HepG2 (cell line): ENCODE results near the gene MICAL3. TPM values are rescaled to one million over a fixed set of nuclear protein-coding genes. Genes with fewer than 3 reads are reported as not detected.

Source experiments
- ATAC-seq: fragments of 200-7000 bp; cut with Tn5 transposase; 3 replicates; pipeline ENCODE4 v1.9.1; 2020; ENCODE audit warnings: mild to moderate bottlenecking, moderate library complexity
- BruUV-seq: library from RNA; stranded (reverse); fragments of 400-500 nt; replicated peaks from 2 replicates; lab custom pipeline; 2021; lab: Mats Ljungman, UMichigan
- CTCF ChIA-PET: fragments of 300-600 bp; formaldehyde crosslinking; extraction: SDS; loops from one replicate; lab custom pipeline; 2021; ENCODE audit warnings: low total read pairs, inconsistent platforms, low intra/inter-chr PET ratio; lab: Yijun Ruan, JAX
- POLR2A ChIA-PET: fragments of 350-600 bp; sonication (Branson Sonifier 250); formaldehyde crosslinking; loops from one replicate; lab custom pipeline; 2020; ENCODE audit warnings: antibody characterized with exemption, inconsistent platforms; lab: Yijun Ruan, JAX
- DNase-seq: peaks from one replicate; pipeline ENCODE4 v3.0.0-alpha.2; 2015; ENCODE audit warnings: low spot score
- FAIRE-seq: peaks from 3 replicates; lab custom pipeline; 2011; peaks lifted over from hg19 to GRCh38; lab: Jason Lieb, UNC
- H2AFZ ChIP-seq: one replicate; pipeline ENCODE4 v1.6.1; 2011; ENCODE audit warnings: low read length, inconsistent platforms
- H3K27ac ChIP-seq: fragments of 300-600 bp; 3 replicates; pipeline ENCODE4 v1.8.0; 2011; ENCODE audit warnings: mixed run types, mild to moderate bottlenecking, mixed read lengths, low read length, inconsistent platforms; ENCODE audit not compliant: insufficient read depth; ENCODE audit errors: extremely low read length
- H3K27me3 ChIP-seq, 2 experiments: fragments of 200-600 bp in 1 of 2; 2 replicates in 1 of 2; 3 replicates in 1 of 2; pipeline versions ENCODE4 v1.6.0 to v1.8.0; 2011; ENCODE audit warnings: low read length in 2 of 2, mild to moderate bottlenecking in 2 of 2, moderate library complexity in 2 of 2, inconsistent platforms in 1 of 2; ENCODE audit not compliant: insufficient read depth in 2 of 2, control insufficient read depth in 1 of 2
- H3K36me3 ChIP-seq, 2 experiments: fragments of 200-600 bp in 1 of 2; replicated peaks in 1 of 2; 2 replicates in 1 of 2; 3 replicates in 1 of 2; pipeline versions ENCODE4 v1.5.1 to v1.8.0; 2011; ENCODE audit warnings: low read length in 2 of 2, inconsistent platforms in 1 of 2; ENCODE audit not compliant: insufficient read depth in 2 of 2, control insufficient read depth in 1 of 2
- H3K4me1 ChIP-seq: 2 replicates; pipeline ENCODE4 v1.5.1; 2012; ENCODE audit warnings: low read length, inconsistent platforms; ENCODE audit not compliant: insufficient read depth
- H3K4me2 ChIP-seq: 2 replicates; pipeline ENCODE4 v1.6.0; 2011; ENCODE audit warnings: low read depth, low read length, inconsistent platforms
- H3K4me3 ChIP-seq, 3 experiments: fragments of 200-600 bp in 1 of 3; sonication (generic), shearing (Covaris generic) in 1 of 3; replicated peaks in 1 of 3; 2 replicates each; pipeline ENCODE4 v1.5.1; 2011 to 2016; ENCODE audit warnings: low read length in 3 of 3, inconsistent platforms in 2 of 3, low read depth in 2 of 3, mild to moderate bottlenecking in 2 of 3, control low read depth in 1 of 3, mixed read lengths in 1 of 3; ENCODE audit not compliant: insufficient read depth in 1 of 3
- H3K79me2 ChIP-seq: one replicate; pipeline ENCODE4 v1.6.1; 2011; ENCODE audit warnings: low read length, inconsistent platforms; ENCODE audit not compliant: insufficient read depth
- H3K9ac ChIP-seq: 2 replicates; pipeline ENCODE4 v1.6.0; 2011; ENCODE audit warnings: mild to moderate bottlenecking, low read depth, low read length, inconsistent platforms; ENCODE audit not compliant: insufficient read depth
- H3K9me3 ChIP-seq: 2 replicates; pipeline ENCODE4 v1.5.1; 2012; ENCODE audit warnings: mild to moderate bottlenecking, low read length
- H4K20me1 ChIP-seq: 2 replicates; pipeline ENCODE4 v1.6.0; 2011; ENCODE audit warnings: inconsistent platforms, mild to moderate bottlenecking, low read length, moderate library complexity; ENCODE audit not compliant: insufficient read depth
- DZIP1 ChIP-seq: sonication (generic); formaldehyde crosslinking; IDR thresholded peaks from 2 replicates; pipeline ENCODE4 v1.5.0; 2020; ENCODE audit warnings: mild to moderate bottlenecking, missing genetic modification reagents
- KDM3A ChIP-seq: IDR thresholded peaks from 2 replicates; pipeline ENCODE4 v1.6.1; 2018; ENCODE audit warnings: low read depth, missing compliant biosample characterization
- KDM4B ChIP-seq: sonication (generic); formaldehyde crosslinking; IDR thresholded peaks from 2 replicates; pipeline ENCODE4 v1.4.0; 2020; ENCODE audit warnings: missing genetic modification reagents
- REL ChIP-seq: sonication (generic); formaldehyde crosslinking; conservative IDR thresholded peaks from 2 replicates; pipeline ENCODE4 v1.8.0; 2022; ENCODE audit warnings: mild to moderate bottlenecking, missing genetic modification reagents, moderate library complexity
- TEF ChIP-seq: sonication (generic); formaldehyde crosslinking; IDR thresholded peaks from 2 replicates; pipeline ENCODE4 v1.5.0; 2020; ENCODE audit warnings: missing genetic modification reagents
- TFDP1 ChIP-seq: IDR thresholded peaks from 2 replicates; pipeline ENCODE4 v1.6.1; 2016; ENCODE audit warnings: missing compliant biosample characterization, missing genetic modification reagents, borderline replicate concordance
- ZBTB21 ChIP-seq: sonication (generic); formaldehyde crosslinking; IDR thresholded peaks from 2 replicates; pipeline ENCODE4 v1.4.0; 2020; ENCODE audit warnings: missing genetic modification reagents
- ZNF749 ChIP-seq: sonication (generic); formaldehyde crosslinking; IDR thresholded peaks from 2 replicates; pipeline ENCODE4 v1.8.0; 2022; ENCODE audit warnings: mild to moderate bottlenecking, missing genetic modification reagents, moderate library complexity, borderline replicate concordance
- WGBS: methylation state at CpG from one replicate; pipeline ENCODE4 v1.1.6; 2017; ENCODE audit warnings: low lambda C conversion rate; 5-methylcytosine and 5-hydroxymethylcytosine counted together
- in situ Hi-C: cut with HindIII; loops from 2 replicates; pipeline ENCODE4 v1.10.0; 2017; ENCODE audit warnings: low pct_unique_long_range_greater_than_20kb; ENCODE audit not compliant: extremely low pct_ligation_motif_present
- intact Hi-C: fragments of 100-400 bp; cut with micrococcal nuclease; formaldehyde crosslinking; loops from one replicate; pipeline ENCODE4 v1.10.0; 2022; ENCODE audit not compliant: unreplicated experiment
- polyA plus RNA-seq, 8 experiments: library from polyadenylated mRNA; depleted of rRNA in 3 of 8; stranded (reverse) in 7 of 8; unstranded in 1 of 8; fragments of >200 nt; fragmentation: Illumina TruSeq in 4 of 8; extraction: Trizol in 4 of 8; gene quantifications; 2 replicates each; pipeline versions ENCODE4 v1.2.1 to v1.2.3, GENCODE V29; 2011 to 2016; ENCODE audit warnings: low read depth in 4 of 8, missing spikeins in 1 of 8, mixed read lengths in 1 of 8; ENCODE audit not compliant: insufficient read depth in 1 of 8
- total RNA-seq, 5 experiments: library from RNA; depleted of rRNA; stranded (reverse); fragments of >200 nt; fragmentation: Illumina TruSeq; extraction: Trizol; gene quantifications; 2 replicates each; pipeline ENCODE4 v1.2.3, GENCODE V29; 2016; ENCODE audit warnings: low read depth in 1 of 5
- TF ChIP-seq, protein P1 (sequence below): sonication (generic); formaldehyde crosslinking; IDR thresholded peaks from 2 replicates; pipeline ENCODE4 v1.9.0; 2022; ENCODE audit warnings: low read depth, missing genetic modification reagents
- TF ChIP-seq, protein P2 (sequence below): sonication (generic); formaldehyde crosslinking; conservative IDR thresholded peaks from 2 replicates; pipeline ENCODE4 v1.4.0; 2020; ENCODE audit warnings: missing genetic modification reagents
- TF ChIP-seq, protein P3 (sequence below): sonication (generic); formaldehyde crosslinking; IDR thresholded peaks from 2 replicates; pipeline ENCODE4 v1.5.0; 2020; ENCODE audit warnings: mild to moderate bottlenecking, missing genetic modification reagents, borderline replicate concordance
- TF ChIP-seq, protein P4 (sequence below): sonication (generic); formaldehyde crosslinking; IDR thresholded peaks from 2 replicates; pipeline ENCODE4 v1.8.1; 2023; ENCODE audit warnings: missing genetic modification reagents, mild to moderate bottlenecking, borderline replicate concordance

Gene MICAL3
- total and polyA plus RNA-seq, 2 of the 13 experiments (the other 11 are each of a cell fraction or from before 2014, with no cell fraction given), result 5.3 to 12.5 TPM

DNA sequence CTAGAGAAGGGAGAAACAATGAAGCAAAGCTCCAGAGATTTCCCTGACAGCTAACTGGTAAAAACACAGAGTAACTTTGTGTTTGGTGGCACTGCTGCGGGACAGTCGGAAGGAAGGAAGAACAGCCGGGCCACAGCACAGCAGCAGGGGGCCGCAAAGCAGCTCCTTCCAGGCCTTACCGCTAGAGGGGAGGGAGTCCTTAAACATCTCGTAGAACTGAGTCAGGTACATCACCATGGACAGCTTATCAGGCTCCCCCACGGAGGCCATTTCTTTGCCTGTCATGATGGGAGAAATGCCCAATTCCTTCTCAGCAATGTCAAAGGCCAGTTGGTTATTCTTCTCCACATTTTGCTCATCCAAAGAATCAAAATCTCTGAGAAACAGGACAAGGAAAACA, 135.5 kb downstream of the MICAL3 start:
- H3K36me3 ChIP-seq, result peaks cover 15 to 49% of the 10 kb centered on the region in 2 experiments
- intact Hi-C loops, result no loop called here
- POLR2A ChIA-PET, result no interaction called here
- no peak for FAIRE-seq
- in situ Hi-C loops, result no loop called here
- DNase-seq, result no peak
- no peaks in the 10 kb centered on the region for H4K20me1 ChIP-seq
- no peak overlapping the region for H2AFZ ChIP-seq
- peaks cover 24% of the 10 kb centered on the region for H3K4me1 ChIP-seq
- H3K9ac ChIP-seq, result no peak overlapping the region
- H3K9me3 ChIP-seq, result no peaks in the 10 kb centered on the region
- H3K79me2 ChIP-seq, result no peaks in the 10 kb centered on the region
- CTCF ChIA-PET, result no interaction called here
- ATAC-seq, result no peak
- H3K4me2 ChIP-seq, result no peak overlapping the region
- no peaks in the 10 kb centered on the region for H3K27me3 ChIP-seq
- H3K27ac ChIP-seq, result no peak overlapping the region
- BruUV-seq, result no TSS peak
- 93% methylated on average over 7 of the region's 7 CpGs for WGBS
- H3K4me3 ChIP-seq, result no peak overlapping the region
- TF ChIP-seq KDM4B (CRISPR knock-in tag) (no peak), ZBTB21 (CRISPR knock-in tag) (no peak), DZIP1 (CRISPR knock-in tag) (no peak), TFDP1 (CRISPR knock-in tag) (no peak), TEF (CRISPR knock-in tag) (no peak), ZNF749 (CRISPR knock-in tag) (no peak), REL (no peak), KDM3A (CRISPR knock-in tag) (no peak)
- TF ChIP-seq, protein P1, sequence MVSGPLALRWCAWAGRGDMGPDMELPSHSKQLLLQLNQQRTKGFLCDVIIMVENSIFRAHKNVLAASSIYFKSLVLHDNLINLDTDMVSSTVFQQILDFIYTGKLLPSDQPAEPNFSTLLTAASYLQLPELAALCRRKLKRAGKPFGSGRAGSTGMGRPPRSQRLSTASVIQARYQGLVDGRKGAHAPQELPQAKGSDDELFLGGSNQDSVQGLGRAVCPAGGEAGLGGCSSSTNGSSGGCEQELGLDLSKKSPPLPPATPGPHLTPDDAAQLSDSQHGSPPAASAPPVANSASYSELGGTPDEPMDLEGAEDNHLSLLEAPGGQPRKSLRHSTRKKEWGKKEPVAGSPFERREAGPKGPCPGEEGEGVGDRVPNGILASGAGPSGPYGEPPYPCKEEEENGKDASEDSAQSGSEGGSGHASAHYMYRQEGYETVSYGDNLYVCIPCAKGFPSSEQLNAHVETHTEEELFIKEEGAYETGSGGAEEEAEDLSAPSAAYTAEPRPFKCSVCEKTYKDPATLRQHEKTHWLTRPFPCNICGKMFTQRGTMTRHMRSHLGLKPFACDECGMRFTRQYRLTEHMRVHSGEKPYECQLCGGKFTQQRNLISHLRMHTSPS (CRISPR knock-in tag), result no peak
- TF ChIP-seq, protein P2, sequence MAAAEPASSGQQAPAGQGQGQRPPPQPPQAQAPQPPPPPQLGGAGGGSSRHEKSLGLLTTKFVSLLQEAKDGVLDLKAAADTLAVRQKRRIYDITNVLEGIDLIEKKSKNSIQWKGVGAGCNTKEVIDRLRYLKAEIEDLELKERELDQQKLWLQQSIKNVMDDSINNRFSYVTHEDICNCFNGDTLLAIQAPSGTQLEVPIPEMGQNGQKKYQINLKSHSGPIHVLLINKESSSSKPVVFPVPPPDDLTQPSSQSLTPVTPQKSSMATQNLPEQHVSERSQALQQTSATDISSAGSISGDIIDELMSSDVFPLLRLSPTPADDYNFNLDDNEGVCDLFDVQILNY (CRISPR knock-in tag), result no peak
- TF ChIP-seq, protein P3, sequence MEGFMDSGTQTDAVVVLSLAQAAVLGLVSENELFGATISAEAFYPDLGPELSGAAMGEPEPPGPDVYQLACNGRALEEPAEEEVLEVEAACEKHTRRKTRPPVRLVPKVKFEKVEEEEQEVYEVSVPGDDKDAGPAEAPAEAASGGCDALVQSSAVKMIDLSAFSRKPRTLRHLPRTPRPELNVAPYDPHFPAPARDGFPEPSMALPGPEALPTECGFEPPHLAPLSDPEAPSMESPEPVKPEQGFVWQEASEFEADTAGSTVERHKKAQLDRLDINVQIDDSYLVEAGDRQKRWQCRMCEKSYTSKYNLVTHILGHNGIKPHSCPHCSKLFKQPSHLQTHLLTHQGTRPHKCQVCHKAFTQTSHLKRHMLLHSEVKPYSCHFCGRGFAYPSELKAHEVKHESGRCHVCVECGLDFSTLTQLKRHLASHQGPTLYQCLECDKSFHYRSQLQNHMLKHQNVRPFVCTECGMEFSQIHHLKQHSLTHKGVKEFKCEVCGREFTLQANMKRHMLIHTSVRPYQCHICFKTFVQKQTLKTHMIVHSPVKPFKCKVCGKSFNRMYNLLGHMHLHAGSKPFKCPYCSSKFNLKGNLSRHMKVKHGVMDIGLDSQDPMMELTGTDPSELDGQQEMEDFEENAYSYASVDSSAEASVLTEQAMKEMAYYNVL, result no peak
- TF ChIP-seq, protein P4, sequence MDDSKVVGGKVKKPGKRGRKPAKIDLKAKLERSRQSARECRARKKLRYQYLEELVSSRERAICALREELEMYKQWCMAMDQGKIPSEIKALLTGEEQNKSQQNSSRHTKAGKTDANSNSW (CRISPR knock-in tag), result no peak
